HL-60 (cell line): ENCODE data around the gene LMF2.

Experiments used
- DNase-seq, 2 experiments: peaks; one replicate each; pipeline ENCODE4 v3.0.0-alpha.2; 2010 to 2020; ENCODE audit warnings: low read depth in 1 of 2, low spot score in 1 of 2
- H3K27ac ChIP-seq: fragments of 250-450 bp; sonication (Bioruptor Pico); replicated peaks from 2 replicates; pipeline ENCODE4 v1.5.1; 2020; ENCODE audit warnings: mild to moderate bottlenecking, moderate library complexity
- H3K27me3 ChIP-seq: fragments of 250-450 bp; sonication (Bioruptor Pico); 2 replicates; pipeline ENCODE4 v1.5.1; 2021; ENCODE audit warnings: mild to moderate bottlenecking, moderate library complexity; ENCODE audit not compliant: insufficient read depth, poor library complexity, severe bottlenecking
- H3K4me3 ChIP-seq: replicated peaks from 2 replicates; pipeline ENCODE4 v1.5.1; 2011; ENCODE audit warnings: mild to moderate bottlenecking, control low read depth, low read length; ENCODE audit not compliant: insufficient read depth
- CTCF ChIP-seq: IDR thresholded peaks from one replicate; pipeline ENCODE4 v1.5.1; 2011; ENCODE audit warnings: low read length, control low read depth, inconsistent platforms; ENCODE audit not compliant: insufficient read depth
- GABPA ChIP-seq: IDR thresholded peaks from 2 replicates; pipeline ENCODE4 v1.6.1; 2012; ENCODE audit warnings: low read depth
- POLR2AphosphoS5 ChIP-seq: IDR thresholded peaks from 2 replicates; pipeline ENCODE4 v1.6.1; 2012; ENCODE audit warnings: low read depth
- REST ChIP-seq: IDR thresholded peaks from 2 replicates; pipeline ENCODE4 v1.6.1; 2012; ENCODE audit warnings: low read depth; ENCODE audit not compliant: insufficient replicate concordance
- SPI1 ChIP-seq: IDR thresholded peaks from 2 replicates; pipeline ENCODE4 v1.6.1; 2012; ENCODE audit warnings: low read depth, mild to moderate bottlenecking, borderline replicate concordance

LMF2 gene

GRCh38 chr22:50498322-50498890 is 9.1 kb downstream of the LMF2 start:
- peak in 1 of 2 experiments; percentile 74 for DNase-seq
- H3K27ac ChIP-seq: no peak overlapping the region
- TF ChIP-seq SPI1 (no peak), GABPA (no peak), REST (peak; percentile 85), CTCF (peak; percentile 78)
- H3K4me3 ChIP-seq: no peak overlapping the region
- no peaks in the 10 kb centered on the region for H3K27me3 ChIP-seq

- Histone ChIP-seq H3K4me3 (no peak overlapping the region), H3K27me3 (no peaks in the 10 kb centered on the region), H3K27ac (no peak overlapping the region)
- no peak for DNase-seq
- no peak for TF ChIP-seq CTCF
- no peak for TF ChIP-seq GABPA
- no peak for TF ChIP-seq SPI1
- TF ChIP-seq REST: no peak
- TF ChIP-seq POLR2AphosphoS5: no peak
Observed at GRCh38 chr22:50497093-50497492, 10.4 kb downstream of the LMF2 start.

- no peak overlapping the region for H3K4me3 ChIP-seq
- no peak overlapping the region for H3K27ac ChIP-seq
- DNase-seq: peak in 1 of 2 experiments; percentile 53
- no peak for TF ChIP-seq CTCF
- TF ChIP-seq SPI1: peak; percentile 42; the same call in 1 of the 2 replicates
- H3K27me3 ChIP-seq: no peaks in the 10 kb centered on the region
Observed at GRCh38 chr22:50490531-50491308, 16.8 kb downstream of the LMF2 start.
